H9 (cell line): Measurements from ENCODE around the gene SH2D1B. TPM values are rescaled to one million over a fixed set of nuclear protein-coding genes. Genes with fewer than 3 reads are reported as not detected.

Source experiments
- DNase-seq: peaks from one replicate; pipeline ENCODE4 v3.0.0-alpha.2; 2017
- H2AFZ ChIP-seq: one replicate; pipeline ENCODE4 v1.6.1; 2013; ENCODE audit warnings: mild to moderate bottlenecking, low read length, control low read depth, moderate library complexity
- H2AK5ac ChIP-seq: 2 replicates; pipeline ENCODE4 v1.6.1; 2013; ENCODE audit warnings: low read length, control low read depth, mixed read lengths; ENCODE audit not compliant: insufficient read length
- H2BK120ac ChIP-seq: one replicate; pipeline ENCODE4 v1.6.1; 2013; ENCODE audit warnings: low read depth, mild to moderate bottlenecking, low read length, control low read depth, inconsistent platforms; ENCODE audit not compliant: poor library complexity, severe bottlenecking
- H2BK12ac ChIP-seq: 2 replicates; pipeline ENCODE4 v1.6.1; 2013; ENCODE audit warnings: low read length, control low read depth, mixed read lengths, low read depth; ENCODE audit not compliant: insufficient read length
- H2BK15ac ChIP-seq: 2 replicates; pipeline ENCODE4 v1.6.1; 2013; ENCODE audit warnings: low read depth, low read length, control low read depth
- H2BK20ac ChIP-seq: one replicate; pipeline ENCODE4 v1.6.1; 2013; ENCODE audit warnings: low read depth, mild to moderate bottlenecking, low read length, control low read depth, inconsistent platforms; ENCODE audit not compliant: poor library complexity, severe bottlenecking
- H2BK5ac ChIP-seq: 2 replicates; pipeline ENCODE4 v1.6.1; 2013; ENCODE audit warnings: low read length, control low read depth, mixed read lengths; ENCODE audit not compliant: insufficient read length
- H3K14ac ChIP-seq: 2 replicates; pipeline ENCODE4 v1.6.1; 2013; ENCODE audit warnings: low read length, control low read depth; ENCODE audit not compliant: insufficient read depth
- H3K18ac ChIP-seq: 2 replicates; pipeline ENCODE4 v1.6.1; 2013; ENCODE audit warnings: low read depth, mild to moderate bottlenecking, mixed read lengths, low read length, control low read depth; ENCODE audit not compliant: insufficient read length
- H3K23ac ChIP-seq: 2 replicates; pipeline ENCODE4 v1.6.1; 2013; ENCODE audit warnings: low read length, control low read depth, mixed read lengths, low read depth; ENCODE audit not compliant: insufficient read length
- H3K23me2 ChIP-seq: 2 replicates; pipeline ENCODE4 v1.6.1; 2013; ENCODE audit warnings: low read depth, mild to moderate bottlenecking, mixed read lengths, low read length, control low read depth; ENCODE audit not compliant: insufficient read length, poor library complexity, severe bottlenecking
- H3K27ac ChIP-seq: 2 replicates; pipeline ENCODE4 v1.5.1; 2013; ENCODE audit warnings: low read length, control low read depth, mixed read lengths, low read depth; ENCODE audit not compliant: insufficient read length
- H3K27me3 ChIP-seq: 2 replicates; pipeline ENCODE4 v1.6.1; 2013; ENCODE audit warnings: low read length, control low read depth, inconsistent platforms; ENCODE audit not compliant: insufficient read depth
- H3K4ac ChIP-seq: 2 replicates; pipeline ENCODE4 v1.6.1; 2013; ENCODE audit warnings: low read depth, mild to moderate bottlenecking, control low read depth, inconsistent platforms, low read length, moderate library complexity
- H3K4me1 ChIP-seq: 2 replicates; pipeline ENCODE4 v1.6.1; 2013; ENCODE audit warnings: low read length, control low read depth, inconsistent platforms; ENCODE audit not compliant: insufficient read depth
- H3K4me2 ChIP-seq: 2 replicates; pipeline ENCODE4 v1.6.1; 2013; ENCODE audit warnings: low read length, control low read depth, mixed read lengths; ENCODE audit not compliant: insufficient read length, insufficient read depth
- H3K56ac ChIP-seq: 2 replicates; pipeline ENCODE4 v1.6.1; 2013; ENCODE audit warnings: low read depth, mild to moderate bottlenecking, mixed read lengths, low read length, control low read depth; ENCODE audit not compliant: insufficient read length
- H3K79me1 ChIP-seq: 2 replicates; pipeline ENCODE4 v1.6.1; 2013; ENCODE audit warnings: low read depth, mild to moderate bottlenecking, moderate library complexity, low read length, control low read depth, inconsistent platforms; ENCODE audit not compliant: insufficient read depth, poor library complexity, severe bottlenecking
- H3K79me2 ChIP-seq: 2 replicates; pipeline ENCODE4 v1.6.1; 2013; ENCODE audit warnings: low read length, control low read depth, inconsistent platforms; ENCODE audit not compliant: insufficient read depth
- H3K9ac ChIP-seq: 2 replicates; pipeline ENCODE4 v1.6.1; 2013; ENCODE audit warnings: low read length, control low read depth, mixed read lengths; ENCODE audit not compliant: insufficient read length; ENCODE audit errors: extremely low read depth
- H3K9me3 ChIP-seq: one replicate; pipeline ENCODE4 v1.6.1; 2013; ENCODE audit warnings: low read depth, low read length, inconsistent platforms; ENCODE audit not compliant: control insufficient read depth
- H3T11ph ChIP-seq: one replicate; pipeline ENCODE4 v1.6.1; 2013; ENCODE audit warnings: mild to moderate bottlenecking, low read length, control low read depth, inconsistent platforms
- H4K20me1 ChIP-seq: one replicate; pipeline ENCODE4 v1.6.1; 2013; ENCODE audit not compliant: control insufficient read depth, insufficient read length, insufficient read depth
- H4K5ac ChIP-seq: 2 replicates; pipeline ENCODE4 v1.6.1; 2013; ENCODE audit warnings: low read depth, mild to moderate bottlenecking, mixed read lengths, low read length, control low read depth; ENCODE audit not compliant: insufficient read length
- H4K8ac ChIP-seq: replicated peaks from 2 replicates; pipeline ENCODE4 v1.6.1; 2013; ENCODE audit warnings: low read length, control low read depth, mixed read lengths, low read depth; ENCODE audit not compliant: insufficient read length
- H4K91ac ChIP-seq: 2 replicates; pipeline ENCODE4 v1.6.1; 2013; ENCODE audit warnings: low read depth, mild to moderate bottlenecking, moderate library complexity, mixed read lengths, low read length, control low read depth; ENCODE audit not compliant: insufficient read length
- H3K27ac Mint-ChIP-seq, 3 experiments: 2 replicates in 2 of 3; 3 replicates in 1 of 3; pipeline ENCODE4 v1.8.0; 2020 to 2021; ENCODE audit warnings: mixed read lengths in 3 of 3, mild to moderate bottlenecking in 1 of 3, moderate library complexity in 1 of 3
- H3K27me3 Mint-ChIP-seq: 2 replicates; pipeline ENCODE4 v1.8.0; 2021; ENCODE audit warnings: low read depth, mild to moderate bottlenecking, moderate library complexity, mixed read lengths
- H3K36me3 Mint-ChIP-seq, 3 experiments: 2 replicates in 2 of 3; 3 replicates in 1 of 3; pipeline ENCODE4 v1.8.0; 2020 to 2021; ENCODE audit warnings: low read depth in 3 of 3, mixed read lengths in 3 of 3; ENCODE audit not compliant: insufficient read depth in 1 of 3
- H3K4me1 Mint-ChIP-seq, 2 experiments: 2 replicates each; pipeline ENCODE4 v1.8.0; 2020; ENCODE audit warnings: mixed read lengths in 2 of 2
- H3K4me3 Mint-ChIP-seq, 2 experiments: 2 replicates in 1 of 2; 3 replicates in 1 of 2; pipeline ENCODE4 v1.8.0; 2020 to 2021; ENCODE audit warnings: mild to moderate bottlenecking in 2 of 2, mixed read lengths in 2 of 2, moderate library complexity in 1 of 2
- H3K9me3 Mint-ChIP-seq, 2 experiments: 2 replicates in 1 of 2; 3 replicates in 1 of 2; pipeline ENCODE4 v1.8.0; 2020; ENCODE audit warnings: mild to moderate bottlenecking in 2 of 2, mixed read lengths in 2 of 2, moderate library complexity in 1 of 2
- CTCF ChIP-seq: fragments of 200-600 bp; sonication (generic); conservative IDR thresholded peaks from 3 replicates; pipeline ENCODE4 v1.8.0; 2021; ENCODE audit warnings: antibody characterized with exemption, mild to moderate bottlenecking
- WGBS: extraction: QIAGEN DNeasy Blood & Tissue Kit; methylation state at CpG from one replicate; pipeline ENCODE4 v1.1.7; 2013; ENCODE audit warnings: missing lambda C conversion rate, low lambda C conversion rate, mixed read lengths; ENCODE audit not compliant: insufficient read length; ENCODE audit errors: extremely low coverage; 5-methylcytosine and 5-hydroxymethylcytosine counted together
- total RNA-seq: library from RNA; stranded (reverse); gene quantifications from 2 replicates; pipeline ENCODE4 v1.2.1, GENCODE V29; 2021

Gene SH2D1B
- total RNA-seq, 1 experiment from 2014 or later, result not detected

GRCh38 chr1:162406811-162407210 is 5.1 kb downstream of the SH2D1B start:
- H3K79me1 ChIP-seq, result no peaks in the 10 kb centered on the region
- H3K9ac ChIP-seq, result no peak overlapping the region
- H2BK12ac ChIP-seq, result no peak overlapping the region
- no peak overlapping the region for H4K8ac ChIP-seq
- H3K9me3 Mint-ChIP-seq, result no peaks in the 10 kb centered on the region
- no peak overlapping the region for H3K27ac Mint-ChIP-seq
- H3K27me3 ChIP-seq, result no peaks in the 10 kb centered on the region
- H3K23ac ChIP-seq, result no peak overlapping the region
- no CpG with 5 or more reads among the region's 2 CpGs for WGBS
- H4K5ac ChIP-seq, result no peak overlapping the region
- no peaks in the 10 kb centered on the region for H3K9me3 ChIP-seq
- no peak overlapping the region for H3K14ac ChIP-seq
- no peak overlapping the region for H4K91ac ChIP-seq
- H3K4ac ChIP-seq, result no peak overlapping the region
- H3K79me2 ChIP-seq, result no peaks in the 10 kb centered on the region
- no peak overlapping the region for H2BK20ac ChIP-seq
- H4K20me1 ChIP-seq, result no peaks in the 10 kb centered on the region
- H3K27me3 Mint-ChIP-seq, result peaks cover 2% of the 10 kb centered on the region; the same call in 1 of the 2 replicates
- no peak for TF ChIP-seq CTCF
- no peaks in the 10 kb centered on the region for H3K4me1 Mint-ChIP-seq
- H3K23me2 ChIP-seq, result no peaks in the 10 kb centered on the region
- no peak overlapping the region for H2AFZ ChIP-seq
- H3K36me3 Mint-ChIP-seq, result no peaks in the 10 kb centered on the region
- no peak overlapping the region for H2BK15ac ChIP-seq
- no peak overlapping the region for H2BK120ac ChIP-seq
- H3K56ac ChIP-seq, result no peak overlapping the region
- no peak overlapping the region for H3K4me2 ChIP-seq
- no peak overlapping the region for H2AK5ac ChIP-seq
- no peak overlapping the region for H3K4me3 Mint-ChIP-seq
- no peak overlapping the region for H3T11ph ChIP-seq
- H3K18ac ChIP-seq, result no peak overlapping the region
- H3K27ac ChIP-seq, result no peak overlapping the region
- no peak for DNase-seq
- no peak overlapping the region for H2BK5ac ChIP-seq
- no peaks in the 10 kb centered on the region for H3K4me1 ChIP-seq
